H9 (cell line): ENCODE measurements around the gene PRDM8. TPM values are rescaled to one million over a fixed set of nuclear protein-coding genes. Genes with fewer than 3 reads are reported as not detected.

Experiments used
- DNase-seq: peaks from one replicate; pipeline ENCODE4 v3.0.0-alpha.2; 2017
- H2AFZ ChIP-seq: one replicate; pipeline ENCODE4 v1.6.1; 2013; ENCODE audit warnings: mild to moderate bottlenecking, low read length, control low read depth, moderate library complexity
- H2AK5ac ChIP-seq: 2 replicates; pipeline ENCODE4 v1.6.1; 2013; ENCODE audit warnings: low read length, control low read depth, mixed read lengths; ENCODE audit not compliant: insufficient read length
- H2BK120ac ChIP-seq: one replicate; pipeline ENCODE4 v1.6.1; 2013; ENCODE audit warnings: low read depth, mild to moderate bottlenecking, low read length, control low read depth, inconsistent platforms; ENCODE audit not compliant: poor library complexity, severe bottlenecking
- H2BK12ac ChIP-seq: 2 replicates; pipeline ENCODE4 v1.6.1; 2013; ENCODE audit warnings: low read length, control low read depth, mixed read lengths, low read depth; ENCODE audit not compliant: insufficient read length
- H2BK15ac ChIP-seq: 2 replicates; pipeline ENCODE4 v1.6.1; 2013; ENCODE audit warnings: low read depth, low read length, control low read depth
- H2BK20ac ChIP-seq: one replicate; pipeline ENCODE4 v1.6.1; 2013; ENCODE audit warnings: low read depth, mild to moderate bottlenecking, low read length, control low read depth, inconsistent platforms; ENCODE audit not compliant: poor library complexity, severe bottlenecking
- H2BK5ac ChIP-seq: 2 replicates; pipeline ENCODE4 v1.6.1; 2013; ENCODE audit warnings: low read length, control low read depth, mixed read lengths; ENCODE audit not compliant: insufficient read length
- H3K14ac ChIP-seq: 2 replicates; pipeline ENCODE4 v1.6.1; 2013; ENCODE audit warnings: low read length, control low read depth; ENCODE audit not compliant: insufficient read depth
- H3K18ac ChIP-seq: 2 replicates; pipeline ENCODE4 v1.6.1; 2013; ENCODE audit warnings: low read depth, mild to moderate bottlenecking, mixed read lengths, low read length, control low read depth; ENCODE audit not compliant: insufficient read length
- H3K23ac ChIP-seq: 2 replicates; pipeline ENCODE4 v1.6.1; 2013; ENCODE audit warnings: low read length, control low read depth, mixed read lengths, low read depth; ENCODE audit not compliant: insufficient read length
- H3K23me2 ChIP-seq: 2 replicates; pipeline ENCODE4 v1.6.1; 2013; ENCODE audit warnings: low read depth, mild to moderate bottlenecking, mixed read lengths, low read length, control low read depth; ENCODE audit not compliant: insufficient read length, poor library complexity, severe bottlenecking
- H3K27ac ChIP-seq: 2 replicates; pipeline ENCODE4 v1.5.1; 2013; ENCODE audit warnings: low read length, control low read depth, mixed read lengths, low read depth; ENCODE audit not compliant: insufficient read length
- H3K27me3 ChIP-seq: 2 replicates; pipeline ENCODE4 v1.6.1; 2013; ENCODE audit warnings: low read length, control low read depth, inconsistent platforms; ENCODE audit not compliant: insufficient read depth
- H3K4ac ChIP-seq: 2 replicates; pipeline ENCODE4 v1.6.1; 2013; ENCODE audit warnings: low read depth, mild to moderate bottlenecking, control low read depth, inconsistent platforms, low read length, moderate library complexity
- H3K4me1 ChIP-seq: 2 replicates; pipeline ENCODE4 v1.6.1; 2013; ENCODE audit warnings: low read length, control low read depth, inconsistent platforms; ENCODE audit not compliant: insufficient read depth
- H3K4me2 ChIP-seq: 2 replicates; pipeline ENCODE4 v1.6.1; 2013; ENCODE audit warnings: low read length, control low read depth, mixed read lengths; ENCODE audit not compliant: insufficient read length, insufficient read depth
- H3K56ac ChIP-seq: 2 replicates; pipeline ENCODE4 v1.6.1; 2013; ENCODE audit warnings: low read depth, mild to moderate bottlenecking, mixed read lengths, low read length, control low read depth; ENCODE audit not compliant: insufficient read length
- H3K79me1 ChIP-seq: 2 replicates; pipeline ENCODE4 v1.6.1; 2013; ENCODE audit warnings: low read depth, mild to moderate bottlenecking, moderate library complexity, low read length, control low read depth, inconsistent platforms; ENCODE audit not compliant: insufficient read depth, poor library complexity, severe bottlenecking
- H3K79me2 ChIP-seq: 2 replicates; pipeline ENCODE4 v1.6.1; 2013; ENCODE audit warnings: low read length, control low read depth, inconsistent platforms; ENCODE audit not compliant: insufficient read depth
- H3K9ac ChIP-seq: 2 replicates; pipeline ENCODE4 v1.6.1; 2013; ENCODE audit warnings: low read length, control low read depth, mixed read lengths; ENCODE audit not compliant: insufficient read length; ENCODE audit errors: extremely low read depth
- H3K9me3 ChIP-seq: one replicate; pipeline ENCODE4 v1.6.1; 2013; ENCODE audit warnings: low read depth, low read length, inconsistent platforms; ENCODE audit not compliant: control insufficient read depth
- H3T11ph ChIP-seq: one replicate; pipeline ENCODE4 v1.6.1; 2013; ENCODE audit warnings: mild to moderate bottlenecking, low read length, control low read depth, inconsistent platforms
- H4K20me1 ChIP-seq: one replicate; pipeline ENCODE4 v1.6.1; 2013; ENCODE audit not compliant: control insufficient read depth, insufficient read length, insufficient read depth
- H4K5ac ChIP-seq: 2 replicates; pipeline ENCODE4 v1.6.1; 2013; ENCODE audit warnings: low read depth, mild to moderate bottlenecking, mixed read lengths, low read length, control low read depth; ENCODE audit not compliant: insufficient read length
- H4K8ac ChIP-seq: replicated peaks from 2 replicates; pipeline ENCODE4 v1.6.1; 2013; ENCODE audit warnings: low read length, control low read depth, mixed read lengths, low read depth; ENCODE audit not compliant: insufficient read length
- H4K91ac ChIP-seq: 2 replicates; pipeline ENCODE4 v1.6.1; 2013; ENCODE audit warnings: low read depth, mild to moderate bottlenecking, moderate library complexity, mixed read lengths, low read length, control low read depth; ENCODE audit not compliant: insufficient read length
- H3K27ac Mint-ChIP-seq, 3 experiments: 2 replicates in 2 of 3; 3 replicates in 1 of 3; pipeline ENCODE4 v1.8.0; 2020 to 2021; ENCODE audit warnings: mixed read lengths in 3 of 3, mild to moderate bottlenecking in 1 of 3, moderate library complexity in 1 of 3
- H3K27me3 Mint-ChIP-seq: 2 replicates; pipeline ENCODE4 v1.8.0; 2021; ENCODE audit warnings: low read depth, mild to moderate bottlenecking, moderate library complexity, mixed read lengths
- H3K36me3 Mint-ChIP-seq, 3 experiments: 2 replicates in 2 of 3; 3 replicates in 1 of 3; pipeline ENCODE4 v1.8.0; 2020 to 2021; ENCODE audit warnings: low read depth in 3 of 3, mixed read lengths in 3 of 3; ENCODE audit not compliant: insufficient read depth in 1 of 3
- H3K4me1 Mint-ChIP-seq, 2 experiments: 2 replicates each; pipeline ENCODE4 v1.8.0; 2020; ENCODE audit warnings: mixed read lengths in 2 of 2
- H3K4me3 Mint-ChIP-seq, 2 experiments: 2 replicates in 1 of 2; 3 replicates in 1 of 2; pipeline ENCODE4 v1.8.0; 2020 to 2021; ENCODE audit warnings: mild to moderate bottlenecking in 2 of 2, mixed read lengths in 2 of 2, moderate library complexity in 1 of 2
- H3K9me3 Mint-ChIP-seq, 2 experiments: 2 replicates in 1 of 2; 3 replicates in 1 of 2; pipeline ENCODE4 v1.8.0; 2020; ENCODE audit warnings: mild to moderate bottlenecking in 2 of 2, mixed read lengths in 2 of 2, moderate library complexity in 1 of 2
- WGBS: extraction: QIAGEN DNeasy Blood & Tissue Kit; methylation state at CpG from one replicate; pipeline ENCODE4 v1.1.7; 2013; ENCODE audit warnings: missing lambda C conversion rate, low lambda C conversion rate, mixed read lengths; ENCODE audit not compliant: insufficient read length; ENCODE audit errors: extremely low coverage; 5-methylcytosine and 5-hydroxymethylcytosine counted together
- total RNA-seq: library from RNA; stranded (reverse); gene quantifications from 2 replicates; pipeline ENCODE4 v1.2.1, GENCODE V29; 2021
- TF ChIP-seq, protein P1 (sequence below): fragments of 200-600 bp; sonication (generic); conservative IDR thresholded peaks from 3 replicates; pipeline ENCODE4 v1.8.0; 2021; ENCODE audit warnings: antibody characterized with exemption, mild to moderate bottlenecking

The PRDM8 gene
- total RNA-seq, 1 experiment from 2014 or later, result not detected

- Histone ChIP-seq H4K5ac (no peak overlapping the region), H2AK5ac (no peak overlapping the region), H4K91ac (no peak overlapping the region), H3K27ac (no peak overlapping the region), H2BK15ac (no peak overlapping the region), H3T11ph (no peak overlapping the region), H3K27me3 (peaks cover 2% of the 10 kb centered on the region; the same call in 1 of the 2 replicates), H3K23ac (no peak overlapping the region), H3K9ac (no peak overlapping the region), H3K4me2 (no peak overlapping the region), H2BK5ac (no peak overlapping the region), H2BK12ac (no peak overlapping the region), H3K79me2 (no peaks in the 10 kb centered on the region), H3K79me1 (no peaks in the 10 kb centered on the region), H2AFZ (no peak overlapping the region), H3K9me3 (no peaks in the 10 kb centered on the region), H4K8ac (no peak overlapping the region), H2BK120ac (no peak overlapping the region), H3K4me1 (no peaks in the 10 kb centered on the region), H3K23me2 (no peaks in the 10 kb centered on the region), H3K14ac (no peak overlapping the region), H3K4ac (no peak overlapping the region), H3K18ac (no peak overlapping the region), H2BK20ac (no peak overlapping the region), H3K56ac (no peak overlapping the region), H4K20me1 (no peaks in the 10 kb centered on the region)
- peaks cover 10% of the 10 kb centered on the region for H3K27me3 Mint-ChIP-seq
- H3K27ac Mint-ChIP-seq, result no peak overlapping the region
- no CpG with 5 or more reads among the region's 1 CpG for WGBS
- TF ChIP-seq, protein P1, sequence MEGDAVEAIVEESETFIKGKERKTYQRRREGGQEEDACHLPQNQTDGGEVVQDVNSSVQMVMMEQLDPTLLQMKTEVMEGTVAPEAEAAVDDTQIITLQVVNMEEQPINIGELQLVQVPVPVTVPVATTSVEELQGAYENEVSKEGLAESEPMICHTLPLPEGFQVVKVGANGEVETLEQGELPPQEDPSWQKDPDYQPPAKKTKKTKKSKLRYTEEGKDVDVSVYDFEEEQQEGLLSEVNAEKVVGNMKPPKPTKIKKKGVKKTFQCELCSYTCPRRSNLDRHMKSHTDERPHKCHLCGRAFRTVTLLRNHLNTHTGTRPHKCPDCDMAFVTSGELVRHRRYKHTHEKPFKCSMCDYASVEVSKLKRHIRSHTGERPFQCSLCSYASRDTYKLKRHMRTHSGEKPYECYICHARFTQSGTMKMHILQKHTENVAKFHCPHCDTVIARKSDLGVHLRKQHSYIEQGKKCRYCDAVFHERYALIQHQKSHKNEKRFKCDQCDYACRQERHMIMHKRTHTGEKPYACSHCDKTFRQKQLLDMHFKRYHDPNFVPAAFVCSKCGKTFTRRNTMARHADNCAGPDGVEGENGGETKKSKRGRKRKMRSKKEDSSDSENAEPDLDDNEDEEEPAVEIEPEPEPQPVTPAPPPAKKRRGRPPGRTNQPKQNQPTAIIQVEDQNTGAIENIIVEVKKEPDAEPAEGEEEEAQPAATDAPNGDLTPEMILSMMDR, result no peak
- H3K36me3 Mint-ChIP-seq, result no peaks in the 10 kb centered on the region
- DNase-seq, result no peak
- H3K4me3 Mint-ChIP-seq, result no peak overlapping the region
- H3K4me1 Mint-ChIP-seq, result peaks cover 0 to 4% of the 10 kb centered on the region in 2 experiments; a peak in 1 of 4 replicates
- no peaks in the 10 kb centered on the region for H3K9me3 Mint-ChIP-seq
Measured at GRCh38 chr4:80171251-80171650, 26.1 kb upstream of the PRDM8 start.
